Nephron (organoid): ENCODE measurements around the gene ATP6V1B1.

Experiments used
- H3K27ac Mint-ChIP-seq, 3 experiments: 2 replicates each; pipeline ENCODE4 v1.8.0; 2020; ENCODE audit warnings: mixed read lengths in 3 of 3, mild to moderate bottlenecking in 2 of 3, moderate library complexity in 1 of 3
- H3K27me3 Mint-ChIP-seq: 2 replicates; pipeline ENCODE4 v1.8.0; 2021; ENCODE audit warnings: low read depth, mild to moderate bottlenecking, moderate library complexity, mixed read lengths
- H3K36me3 Mint-ChIP-seq: 2 replicates; pipeline ENCODE4 v1.8.0; 2020; ENCODE audit warnings: low read depth, mixed read lengths
- H3K4me1 Mint-ChIP-seq: 2 replicates; pipeline ENCODE4 v1.8.0; 2020; ENCODE audit warnings: mixed read lengths
- H3K4me3 Mint-ChIP-seq, 3 experiments: 2 replicates each; pipeline ENCODE4 v1.8.0; 2020; ENCODE audit warnings: mild to moderate bottlenecking in 3 of 3, mixed read lengths in 3 of 3, moderate library complexity in 2 of 3
- H3K9me3 Mint-ChIP-seq: 2 replicates; pipeline ENCODE4 v1.8.0; 2020; ENCODE audit warnings: mixed read lengths
- TF ChIP-seq, protein P1 (sequence below), 3 experiments: fragments of 200-600 bp; sonication (generic); IDR thresholded peaks; one replicate each; pipeline ENCODE4 v1.5.0; 2021; ENCODE audit warnings: antibody characterized with exemption in 3 of 3; ENCODE audit not compliant: unreplicated experiment in 3 of 3

Gene ATP6V1B1

DNA sequence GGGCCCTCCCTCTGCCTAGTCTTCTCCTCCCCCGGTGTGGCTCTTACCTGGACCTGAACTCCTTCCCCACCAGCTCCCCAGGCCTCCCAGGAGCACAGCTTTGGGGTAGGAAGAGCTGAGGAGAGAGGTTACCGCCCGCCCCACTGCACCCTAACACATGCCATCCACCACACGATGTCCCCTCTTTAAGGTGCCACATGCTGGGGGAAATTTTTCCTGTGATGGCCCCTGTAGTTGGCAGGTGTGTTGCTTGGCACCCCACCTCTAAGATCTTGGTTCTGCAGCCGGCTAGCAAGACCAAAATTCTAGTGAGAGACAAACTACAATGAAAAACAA is 65.9 kb downstream of the ATP6V1B1 start:
- Mint-ChIP-seq H3K27me3 (peaks cover 18% of the 10 kb centered on the region), H3K36me3 (no peaks in the 10 kb centered on the region), H3K9me3 (no peaks in the 10 kb centered on the region), H3K27ac (peak overlapping the region in 1 of 3 experiments; percentile 27), H3K4me3 (no peak overlapping the region), H3K4me1 (no peaks in the 10 kb centered on the region)
- TF ChIP-seq, protein P1, sequence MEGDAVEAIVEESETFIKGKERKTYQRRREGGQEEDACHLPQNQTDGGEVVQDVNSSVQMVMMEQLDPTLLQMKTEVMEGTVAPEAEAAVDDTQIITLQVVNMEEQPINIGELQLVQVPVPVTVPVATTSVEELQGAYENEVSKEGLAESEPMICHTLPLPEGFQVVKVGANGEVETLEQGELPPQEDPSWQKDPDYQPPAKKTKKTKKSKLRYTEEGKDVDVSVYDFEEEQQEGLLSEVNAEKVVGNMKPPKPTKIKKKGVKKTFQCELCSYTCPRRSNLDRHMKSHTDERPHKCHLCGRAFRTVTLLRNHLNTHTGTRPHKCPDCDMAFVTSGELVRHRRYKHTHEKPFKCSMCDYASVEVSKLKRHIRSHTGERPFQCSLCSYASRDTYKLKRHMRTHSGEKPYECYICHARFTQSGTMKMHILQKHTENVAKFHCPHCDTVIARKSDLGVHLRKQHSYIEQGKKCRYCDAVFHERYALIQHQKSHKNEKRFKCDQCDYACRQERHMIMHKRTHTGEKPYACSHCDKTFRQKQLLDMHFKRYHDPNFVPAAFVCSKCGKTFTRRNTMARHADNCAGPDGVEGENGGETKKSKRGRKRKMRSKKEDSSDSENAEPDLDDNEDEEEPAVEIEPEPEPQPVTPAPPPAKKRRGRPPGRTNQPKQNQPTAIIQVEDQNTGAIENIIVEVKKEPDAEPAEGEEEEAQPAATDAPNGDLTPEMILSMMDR (IDR thresholded peaks at IDR 0.05; ENCODE audit: unreplicated experiment in 3 of 3) = no peak

DNA sequence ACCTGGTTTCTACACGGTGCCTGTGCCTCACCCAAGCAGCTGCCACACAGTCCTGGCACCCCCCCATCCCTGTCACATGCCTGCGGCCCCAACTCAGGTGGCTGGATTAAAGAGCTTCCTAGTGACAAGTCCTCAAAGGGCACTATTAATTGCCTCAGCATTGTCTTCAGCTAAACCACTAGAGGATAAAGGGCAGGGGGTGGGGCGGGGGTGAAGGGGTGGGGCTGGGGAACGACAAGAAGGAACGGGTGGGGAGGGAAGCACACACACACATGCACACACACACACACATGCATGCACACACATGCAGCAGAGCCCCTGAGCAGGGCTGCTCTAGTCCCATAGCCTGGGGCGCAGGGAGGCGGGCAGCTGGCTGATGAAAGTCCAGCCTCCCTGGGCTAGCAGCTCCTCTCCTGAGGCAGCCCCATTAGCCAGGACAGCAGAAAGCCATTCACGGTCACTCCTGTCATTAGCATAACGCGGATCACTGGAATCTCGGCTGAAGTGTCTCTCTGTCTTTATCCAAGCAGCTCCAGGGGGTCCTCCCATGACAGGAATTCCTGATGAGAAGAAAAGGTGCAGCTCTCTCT is 66.4 kb downstream of the ATP6V1B1 start:
- TF ChIP-seq, protein P1 (IDR thresholded peaks at IDR 0.05; ENCODE audit: unreplicated experiment in 3 of 3) = no peak
- H3K27me3 Mint-ChIP-seq = peaks cover 14% of the 10 kb centered on the region
- H3K36me3 Mint-ChIP-seq = no peaks in the 10 kb centered on the region
- H3K4me3 Mint-ChIP-seq = peak overlapping the region in 2 of 3 experiments; percentile 27 to 30
- H3K4me1 Mint-ChIP-seq = no peaks in the 10 kb centered on the region
- H3K9me3 Mint-ChIP-seq = no peaks in the 10 kb centered on the region
- H3K27ac Mint-ChIP-seq = peak overlapping the region in 1 of 3 experiments; percentile 27

DNA sequence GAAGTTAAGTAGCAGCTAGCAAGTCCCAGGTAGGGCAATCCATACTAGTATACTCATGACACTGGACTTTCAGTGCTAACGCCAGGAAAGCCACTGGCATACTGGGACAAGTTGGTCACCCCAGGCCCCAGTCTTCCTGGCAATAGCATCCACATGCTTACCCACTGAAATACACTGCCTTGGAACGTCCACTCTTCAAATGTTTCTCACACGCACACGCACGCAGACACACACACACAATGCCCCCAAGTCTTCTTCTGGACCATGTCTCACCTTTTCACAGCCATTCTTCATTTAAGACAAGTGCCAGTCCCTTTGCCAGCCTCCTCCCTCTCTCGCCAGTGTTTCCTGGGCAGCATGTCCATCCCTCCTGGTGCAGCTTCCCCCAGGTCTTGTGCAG is 67.7 kb downstream of the ATP6V1B1 start:
- H3K27me3 Mint-ChIP-seq = peaks cover 14% of the 10 kb centered on the region
- no peak overlapping the region for H3K27ac Mint-ChIP-seq
- no peaks in the 10 kb centered on the region for H3K9me3 Mint-ChIP-seq
- no peaks in the 10 kb centered on the region for H3K4me1 Mint-ChIP-seq
- H3K4me3 Mint-ChIP-seq = no peak overlapping the region
- no peaks in the 10 kb centered on the region for H3K36me3 Mint-ChIP-seq
- TF ChIP-seq, protein P1 (IDR thresholded peaks at IDR 0.05; ENCODE audit: unreplicated experiment in 3 of 3) = no peak

DNA sequence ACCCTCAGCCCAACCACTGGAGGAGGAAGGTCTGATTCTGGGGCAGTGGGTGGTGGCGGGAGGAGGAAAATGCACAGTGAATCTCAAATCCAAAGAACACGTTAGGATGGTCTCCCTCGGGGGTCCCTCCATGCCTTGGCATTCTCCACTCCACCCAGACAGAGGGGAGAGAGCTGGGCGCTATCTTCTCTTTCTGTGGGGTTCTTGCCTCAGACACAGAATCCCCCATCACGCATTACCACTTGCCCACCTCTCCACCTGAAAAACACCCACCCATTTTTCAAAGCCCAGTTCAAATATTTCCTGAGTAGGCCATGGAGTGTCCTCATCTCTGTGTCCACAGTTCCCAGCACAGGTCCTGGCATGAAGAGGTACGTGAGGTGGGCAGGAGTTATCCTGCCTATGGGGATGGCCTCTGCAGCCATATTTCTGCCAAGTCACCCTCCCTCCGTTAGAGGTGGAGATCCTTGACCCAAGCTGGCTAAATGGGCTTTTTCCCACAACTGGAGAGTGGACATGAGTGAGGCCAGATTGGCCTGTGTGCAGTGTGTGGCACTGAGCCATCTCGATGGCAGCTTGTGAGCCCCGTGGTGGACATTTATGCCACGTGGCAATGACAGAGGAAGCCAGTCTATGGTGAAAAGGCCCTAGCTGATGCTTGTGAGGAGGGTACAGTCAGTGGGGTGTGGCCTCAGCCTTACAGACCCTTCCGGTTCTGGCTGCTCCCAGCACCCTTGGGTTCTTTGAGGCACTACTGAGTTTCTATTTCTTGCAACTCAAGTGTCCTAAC is 68.5 kb downstream of the ATP6V1B1 start:
- Mint-ChIP-seq H3K4me1 (no peaks in the 10 kb centered on the region), H3K4me3 (no peak overlapping the region), H3K27me3 (peaks cover 14% of the 10 kb centered on the region), H3K36me3 (no peaks in the 10 kb centered on the region), H3K9me3 (no peaks in the 10 kb centered on the region), H3K27ac (no peak overlapping the region)
- TF ChIP-seq, protein P1 (IDR thresholded peaks at IDR 0.05; ENCODE audit: unreplicated experiment in 3 of 3) = no peak

DNA sequence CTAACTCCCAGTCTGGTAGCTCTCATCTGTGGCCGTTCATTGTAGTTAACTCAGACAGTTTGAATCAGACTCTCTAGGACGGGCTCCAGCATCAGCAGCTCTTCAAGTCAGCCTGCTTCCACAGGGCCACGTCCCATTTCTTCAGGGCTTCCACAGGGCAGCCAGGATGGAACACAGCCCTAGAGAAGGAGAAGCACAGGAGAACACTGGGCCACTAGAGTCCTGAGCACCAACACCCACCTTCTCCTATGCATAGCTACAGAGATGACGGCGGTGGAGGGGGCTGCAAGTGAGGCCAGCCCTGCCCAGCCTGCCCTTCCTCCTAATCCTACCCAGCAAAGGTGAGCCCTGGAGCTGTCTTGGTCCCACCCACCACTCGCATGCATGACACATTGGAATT is 69.2 kb downstream of the ATP6V1B1 start:
- TF ChIP-seq, protein P1 (IDR thresholded peaks at IDR 0.05; ENCODE audit: unreplicated experiment in 3 of 3) = no peak
- Mint-ChIP-seq H3K4me1 (no peaks in the 10 kb centered on the region), H3K9me3 (no peaks in the 10 kb centered on the region), H3K36me3 (no peaks in the 10 kb centered on the region), H3K4me3 (no peak overlapping the region), H3K27me3 (peaks cover 15% of the 10 kb centered on the region), H3K27ac (no peak overlapping the region)
